Spleen (tissue), 11 donors: ENCODE results near the gene PGAP3. TPM values are rescaled to one million over a fixed set of nuclear protein-coding genes. Genes with fewer than 3 reads are reported as not detected.
A peak's percentile ranks its signal among the peaks of the same experiment; 100 is the strongest.

Experiments used
- DNase-seq: peaks from one replicate; pipeline ENCODE4 v3.0.0-alpha.2; 2020
- H3K27ac ChIP-seq, 8 donors: fragments of 200-600 bp; sonication (generic) in 7 of 8; 1 replicate in 4 of 8; 2 replicates in 4 of 8; pipeline versions ENCODE4 v1.5.0 to v1.8.0; 2016 to 2021; ENCODE audit warnings: inconsistent platforms in 4 of 8, mild to moderate bottlenecking in 4 of 8, moderate library complexity in 1 of 8
- H3K27me3 ChIP-seq, 7 donors: fragments of 200-600 bp; sonication (generic) in 6 of 7; replicated peaks in 1 of 7; 1 replicate in 4 of 7; 2 replicates in 3 of 7; pipeline versions ENCODE4 v1.5.0 to v1.8.0; 2016 to 2021; ENCODE audit warnings: inconsistent platforms in 3 of 7, mild to moderate bottlenecking in 1 of 7
- H3K36me3 ChIP-seq, 6 donors: fragments of 200-600 bp; sonication (generic) in 5 of 6; 1 replicate in 4 of 6; 2 replicates in 2 of 6; pipeline versions ENCODE4 v1.5.0 to v1.8.0; 2016 to 2021; ENCODE audit warnings: inconsistent platforms in 2 of 6
- H3K4me1 ChIP-seq, 6 donors: fragments of 200-600 bp; sonication (generic) in 5 of 6; 1 replicate in 3 of 6; 2 replicates in 3 of 6; pipeline versions ENCODE4 v1.5.0 to v1.8.0; 2016 to 2021; ENCODE audit warnings: inconsistent platforms in 3 of 6
- H3K4me3 ChIP-seq, 8 donors: fragments of 200-600 bp; sonication (generic) in 7 of 8; 1 replicate in 4 of 8; 2 replicates in 4 of 8; pipeline versions ENCODE4 v1.5.0 to v1.8.0; 2016 to 2021; ENCODE audit warnings: inconsistent platforms in 4 of 8, mild to moderate bottlenecking in 4 of 8, moderate library complexity in 2 of 8
- H3K9me3 ChIP-seq, 8 donors: fragments of 200-600 bp; sonication (generic) in 7 of 8; 1 replicate in 4 of 8; 2 replicates in 4 of 8; pipeline versions ENCODE4 v1.5.0 to v1.8.0; 2016 to 2021; ENCODE audit warnings: inconsistent platforms in 4 of 8
- CTCF ChIP-seq, 11 experiments: fragments of 200-600 bp in 7 of 11; fragments of 450-650 bp in 4 of 11; sonication (generic) in 4 of 11; IDR thresholded peaks in 8 of 11; conservative IDR thresholded peaks in 3 of 11; 1 replicate in 7 of 11; 2 replicates in 4 of 11; pipeline versions ENCODE4 v1.4.0 to v1.8.0; 2016 to 2021; ENCODE audit warnings: antibody characterized with exemption in 11 of 11, inconsistent platforms in 4 of 11, mild to moderate bottlenecking in 1 of 11
- POLR2A ChIP-seq, 3 donors: fragments of 450-650 bp; IDR thresholded peaks; one replicate each; pipeline ENCODE4 v1.5.1; 2017; ENCODE audit warnings: antibody characterized with exemption in 3 of 3, mild to moderate bottlenecking in 1 of 3
- POLR2AphosphoS5 ChIP-seq, 3 donors: sonication (generic); formaldehyde crosslinking; IDR thresholded peaks; one replicate each; pipeline ENCODE4 v1.5.1; 2017; ENCODE audit warnings: antibody characterized with exemption in 3 of 3
- WGBS, 5 donors: extraction: QIAGEN DNeasy Blood & Tissue Kit in 3 of 5; methylation state at CpG; one replicate each; pipeline versions ENCODE4 v1.1.5 to v1.1.7; 2013 to 2018; 5-methylcytosine and 5-hydroxymethylcytosine counted together
- intact Hi-C: fragments of 100-400 bp; cut with DNase I; formaldehyde crosslinking; loops from one replicate; pipeline ENCODE4 v1.15.0; 2023; ENCODE audit warnings: low total_unique reads
- polyA plus RNA-seq, 3 donors: library from polyadenylated mRNA; stranded (reverse); fragments of 200-250 nt; gene quantifications; one replicate each; pipeline ENCODE4 v1.2.1, GENCODE V29; 2013
- total RNA-seq, 7 donors: library from RNA; depleted of rRNA in 3 of 7; stranded (reverse); fragments of >200 nt in 3 of 7; fragmentation: NEBNext Ultra II Directional in 4 of 7; extraction: Animal tissue kit (Norgen Biotek cat#: 25700) in 4 of 7; gene quantifications; one replicate each; pipeline versions ENCODE4 v1.1.0 to v1.2.1, GENCODE V29; 2016 to 2021
- donor health status: healthy with polysubstance abuse.
- donor health status: DM: no; HTN: no; CAD: no; lungs with moderate emphysema.
- donor health status: DM: no; HTN: no; CAD: no.
- donor health status: Bipolar disorder and iron deficiency.
- donor health status: healthy.
- donor health status: DM: no; HTN: no; CAD: no.
- donor health status: DM: yes; HTN: yes; CAD: no.

The PGAP3 gene
- total and polyA plus RNA-seq, 10 donors: 11.5 to 27.4 (median 19.5) TPM

GRCh38 chr17:39687101-39687545 is 734 bp downstream of the PGAP3 start:
- peak overlapping the region in 6 of 8 donors; percentile 57 to 80 (median 64) for H3K4me3 ChIP-seq
- no peaks in the 10 kb centered on the region for H3K27me3 ChIP-seq
- H3K4me1 ChIP-seq: peaks cover 0 to 21% (median 15%) of the 10 kb centered on the region in 6 donors
- WGBS, 5 donors: 59 to 73% (median 72%) methylated on average over 6 of the region's 6 CpGs
- TF ChIP-seq POLR2AphosphoS5 (IDR thresholded peaks at IDR 0.05) (no peak), CTCF (IDR thresholded peaks at IDR 0.05 in 8 of 11, conservative IDR thresholded peaks at IDR 0.05 in 3 of 11) (no peak), POLR2A (IDR thresholded peaks at IDR 0.05) (no peak)
- H3K36me3 ChIP-seq: peaks cover 0 to 38% (median 17%) of the 10 kb centered on the region in 6 donors
- no peaks in the 10 kb centered on the region for H3K9me3 ChIP-seq
- intact Hi-C loops: no loop called here
- H3K27ac ChIP-seq: peak overlapping the region in 7 of 8 donors; percentile 91 to 96 (median 91)
- DNase-seq: no peak

DNA sequence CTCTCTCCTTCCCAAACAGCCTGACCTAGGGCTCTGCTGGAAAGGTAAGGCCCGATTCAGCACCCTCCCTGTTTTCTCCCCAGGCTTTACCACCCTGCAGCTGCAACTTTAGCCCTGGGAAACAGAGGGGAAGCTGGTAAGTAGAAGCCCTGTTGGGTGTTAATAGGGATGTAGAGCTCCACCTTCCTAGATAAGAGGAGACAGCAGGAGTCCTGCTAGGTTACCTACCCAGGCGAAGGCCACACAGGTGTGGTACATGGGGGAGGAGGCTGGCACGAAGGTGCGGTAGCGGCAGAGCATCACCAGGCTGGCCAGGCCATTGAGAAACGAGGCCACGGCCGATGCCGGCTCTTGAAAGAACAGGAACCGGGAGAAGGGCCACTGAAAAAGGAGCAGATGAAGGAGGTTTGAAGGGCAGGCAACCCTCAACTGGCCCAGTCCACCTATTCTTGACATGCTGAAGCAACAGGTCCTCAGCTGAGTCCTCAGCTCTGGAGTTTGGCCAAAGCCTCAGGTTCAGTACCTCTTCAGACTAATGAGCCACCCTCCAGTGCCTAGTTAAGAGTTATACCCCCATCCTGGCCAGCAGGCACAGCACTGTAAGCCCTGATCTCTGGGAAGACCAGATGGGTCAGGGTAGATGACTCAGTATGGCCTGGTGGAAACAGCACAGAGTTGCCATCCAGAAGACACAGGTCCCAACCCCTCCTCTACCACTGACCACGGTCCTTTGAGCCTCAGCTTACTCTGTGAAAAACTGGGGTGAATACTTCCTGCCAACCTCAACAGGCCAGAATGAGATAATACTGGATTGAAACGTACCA is 3.3 kb downstream of the PGAP3 start:
- H3K9me3 ChIP-seq: no peaks in the 10 kb centered on the region
- no peak overlapping the region for H3K27ac ChIP-seq
- WGBS, 5 donors: 91 to 96% (median 94%) methylated on average over 12 of the region's 12 CpGs
- H3K4me1 ChIP-seq: peaks cover 5 to 36% (median 28%) of the 10 kb centered on the region in 6 donors
- DNase-seq: peak; percentile 52
- H3K36me3 ChIP-seq: peaks cover 0 to 51% (median 19%) of the 10 kb centered on the region in 6 donors
- intact Hi-C loops: no loop called here
- TF ChIP-seq POLR2AphosphoS5 (IDR thresholded peaks at IDR 0.05): no peak
- no peak for TF ChIP-seq CTCF (IDR thresholded peaks at IDR 0.05 in 8 of 11, conservative IDR thresholded peaks at IDR 0.05 in 3 of 11)
- TF ChIP-seq POLR2A (IDR thresholded peaks at IDR 0.05): no peak
- no peaks in the 10 kb centered on the region for H3K27me3 ChIP-seq
- no peak overlapping the region for H3K4me3 ChIP-seq

- intact Hi-C loops: no loop called here
- Histone ChIP-seq H3K4me3 (no peak overlapping the region), H3K27me3 (no peaks in the 10 kb centered on the region), H3K9me3 (no peaks in the 10 kb centered on the region), H3K4me1 (peaks cover 11 to 38% (median 28%) of the 10 kb centered on the region in 6 donors), H3K27ac (no peak overlapping the region), H3K36me3 (peaks cover 0 to 52% (median 19%) of the 10 kb centered on the region in 6 donors)
- 87 to 98% (median 91%) methylated on average over 9 of the region's 9 CpGs for WGBS, 5 donors
- peak; percentile 36 for DNase-seq
- TF ChIP-seq POLR2A (IDR thresholded peaks at IDR 0.05): no peak
- no peak for TF ChIP-seq POLR2AphosphoS5 (IDR thresholded peaks at IDR 0.05)
- no peak for TF ChIP-seq CTCF (IDR thresholded peaks at IDR 0.05 in 8 of 11, conservative IDR thresholded peaks at IDR 0.05 in 3 of 11)
Observed at GRCh38 chr17:39683295-39683939, 4.4 kb downstream of the PGAP3 start.
